Astrocyte (in vitro differentiated cells and primary cell): ENCODE results near the gene AKT3. TPM values are rescaled to one million over a fixed set of nuclear protein-coding genes. Genes with fewer than 3 reads are reported as not detected.
A peak's percentile ranks its signal among the peaks of the same experiment; 100 is the strongest.

Experiments used
- DNase-seq: peaks from one replicate; pipeline ENCODE4 v3.0.0-alpha.2; 2010; ENCODE audit warnings: low read depth
- FAIRE-seq: peaks from 2 replicates; lab custom pipeline; 2011; peaks lifted over from hg19 to GRCh38; lab: Jason Lieb, UNC
- H2AFZ ChIP-seq: 2 replicates; pipeline ENCODE4 v1.6.0; 2012; ENCODE audit warnings: low read depth, low read length, inconsistent platforms
- H3K27ac ChIP-seq: 2 replicates; pipeline ENCODE4 v1.5.1; 2011; ENCODE audit warnings: low read depth, low read length, inconsistent platforms
- H3K27me3 ChIP-seq: 2 replicates; pipeline ENCODE4 v1.6.0; 2011; ENCODE audit warnings: low read length, inconsistent platforms; ENCODE audit not compliant: insufficient read depth
- H3K36me3 ChIP-seq: 2 replicates; pipeline ENCODE4 v1.5.1; 2011; ENCODE audit warnings: low read length, inconsistent platforms; ENCODE audit not compliant: insufficient read depth
- H3K4me1 ChIP-seq: 2 replicates; pipeline ENCODE4 v1.5.1; 2011; ENCODE audit warnings: low read length, inconsistent platforms; ENCODE audit not compliant: insufficient read depth
- H3K4me2 ChIP-seq: 2 replicates; pipeline ENCODE4 v1.6.0; 2012; ENCODE audit warnings: low read length, inconsistent platforms
- H3K4me3 ChIP-seq: 2 replicates; pipeline ENCODE4 v1.5.1; 2011; ENCODE audit warnings: low read depth, mild to moderate bottlenecking, low read length, inconsistent platforms; ENCODE audit not compliant: insufficient read depth
- H3K79me2 ChIP-seq: 2 replicates; pipeline ENCODE4 v1.6.0; 2012; ENCODE audit warnings: mild to moderate bottlenecking, low read length, inconsistent platforms; ENCODE audit not compliant: insufficient read depth
- H3K9ac ChIP-seq: 2 replicates; pipeline ENCODE4 v1.6.0; 2012; ENCODE audit warnings: mild to moderate bottlenecking, low read length, inconsistent platforms
- H3K9me3 ChIP-seq: 2 replicates; pipeline ENCODE4 v1.5.1; 2012; ENCODE audit warnings: low read depth, mild to moderate bottlenecking, low read length, inconsistent platforms; ENCODE audit not compliant: insufficient read depth
- H4K20me1 ChIP-seq: 2 replicates; pipeline ENCODE4 v1.6.0; 2012; ENCODE audit warnings: low read length, inconsistent platforms; ENCODE audit not compliant: insufficient read depth
- H3K27ac Mint-ChIP-seq: one replicate; pipeline ENCODE4 v1.8.0; 2021; ENCODE audit warnings: mild to moderate bottlenecking, mixed read lengths; ENCODE audit not compliant: unreplicated experiment
- H3K27me3 Mint-ChIP-seq: one replicate; pipeline ENCODE4 v1.8.0; 2021; ENCODE audit warnings: low read depth, mixed read lengths; ENCODE audit not compliant: unreplicated experiment
- H3K36me3 Mint-ChIP-seq: one replicate; pipeline ENCODE4 v1.8.0; 2021; ENCODE audit warnings: low read depth, mixed read lengths; ENCODE audit not compliant: unreplicated experiment
- H3K4me1 Mint-ChIP-seq: one replicate; pipeline ENCODE4 v1.8.0; 2021; ENCODE audit warnings: low read depth, mixed read lengths; ENCODE audit not compliant: unreplicated experiment
- H3K4me3 Mint-ChIP-seq: one replicate; pipeline ENCODE4 v1.8.0; 2021; ENCODE audit warnings: mild to moderate bottlenecking, moderate library complexity, mixed read lengths; ENCODE audit not compliant: unreplicated experiment
- H3K9me3 Mint-ChIP-seq: one replicate; pipeline ENCODE4 v1.8.0; 2021; ENCODE audit warnings: mild to moderate bottlenecking, mixed read lengths; ENCODE audit not compliant: unreplicated experiment
- EZH2 ChIP-seq: IDR thresholded peaks from 2 replicates; pipeline ENCODE4 v1.6.1; 2012; ENCODE audit warnings: mild to moderate bottlenecking, low read length, inconsistent platforms; ENCODE audit not compliant: insufficient read depth
- total RNA-seq: library from RNA; stranded (reverse); gene quantifications from 2 replicates; pipeline ENCODE4 v1.2.1, GENCODE V29; 2021
- TF ChIP-seq, protein P1 (sequence below): IDR thresholded peaks from 2 replicates; pipeline ENCODE4 v1.5.1; 2011; ENCODE audit warnings: low read depth, mild to moderate bottlenecking, inconsistent platforms, low read length, moderate library complexity; ENCODE audit not compliant: insufficient read depth

The AKT3 gene
- total RNA-seq, 1 donor from 2014 or later: 64.5 TPM

DNA sequence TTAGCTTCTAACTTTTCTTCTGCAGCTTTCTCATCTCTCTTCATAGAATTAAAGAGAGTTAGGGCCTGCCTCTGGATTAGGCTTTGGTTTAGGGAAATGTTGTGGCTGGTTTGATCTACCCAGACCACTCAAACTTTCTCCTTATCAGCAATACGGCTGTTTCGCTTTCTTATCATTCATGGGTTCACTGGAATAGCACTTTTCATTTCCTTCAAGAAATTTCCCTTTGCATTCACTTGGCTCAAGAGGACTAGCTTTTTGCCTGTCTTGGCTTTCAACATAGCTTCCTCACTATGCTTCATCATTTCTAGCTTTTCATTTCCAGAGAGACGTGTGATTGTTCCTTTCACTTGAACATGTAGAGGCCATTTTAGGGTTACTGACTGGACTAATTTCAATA lies 59.6 kb downstream of the AKT3 start:
- TF ChIP-seq, protein P1, sequence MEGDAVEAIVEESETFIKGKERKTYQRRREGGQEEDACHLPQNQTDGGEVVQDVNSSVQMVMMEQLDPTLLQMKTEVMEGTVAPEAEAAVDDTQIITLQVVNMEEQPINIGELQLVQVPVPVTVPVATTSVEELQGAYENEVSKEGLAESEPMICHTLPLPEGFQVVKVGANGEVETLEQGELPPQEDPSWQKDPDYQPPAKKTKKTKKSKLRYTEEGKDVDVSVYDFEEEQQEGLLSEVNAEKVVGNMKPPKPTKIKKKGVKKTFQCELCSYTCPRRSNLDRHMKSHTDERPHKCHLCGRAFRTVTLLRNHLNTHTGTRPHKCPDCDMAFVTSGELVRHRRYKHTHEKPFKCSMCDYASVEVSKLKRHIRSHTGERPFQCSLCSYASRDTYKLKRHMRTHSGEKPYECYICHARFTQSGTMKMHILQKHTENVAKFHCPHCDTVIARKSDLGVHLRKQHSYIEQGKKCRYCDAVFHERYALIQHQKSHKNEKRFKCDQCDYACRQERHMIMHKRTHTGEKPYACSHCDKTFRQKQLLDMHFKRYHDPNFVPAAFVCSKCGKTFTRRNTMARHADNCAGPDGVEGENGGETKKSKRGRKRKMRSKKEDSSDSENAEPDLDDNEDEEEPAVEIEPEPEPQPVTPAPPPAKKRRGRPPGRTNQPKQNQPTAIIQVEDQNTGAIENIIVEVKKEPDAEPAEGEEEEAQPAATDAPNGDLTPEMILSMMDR: no peak
- TF ChIP-seq EZH2: no peak
- Mint-ChIP-seq H3K36me3 (peaks cover 3% of the 10 kb centered on the region), H3K9me3 (peaks cover 2% of the 10 kb centered on the region), H3K4me1 (peaks cover 39% of the 10 kb centered on the region), H3K27me3 (no peaks in the 10 kb centered on the region), H3K4me3 (no peak overlapping the region), H3K27ac (no peak overlapping the region)
- Histone ChIP-seq H3K4me3 (no peak overlapping the region), H3K27me3 (no peaks in the 10 kb centered on the region), H3K4me1 (no peaks in the 10 kb centered on the region), H4K20me1 (peaks cover 16% of the 10 kb centered on the region), H3K9ac (no peak overlapping the region), H3K9me3 (no peaks in the 10 kb centered on the region), H2AFZ (no peak overlapping the region), H3K27ac (no peak overlapping the region), H3K4me2 (no peak overlapping the region), H3K79me2 (peaks cover 52% of the 10 kb centered on the region), H3K36me3 (no peaks in the 10 kb centered on the region)
- no peak for DNase-seq
- no peak for FAIRE-seq

DNA sequence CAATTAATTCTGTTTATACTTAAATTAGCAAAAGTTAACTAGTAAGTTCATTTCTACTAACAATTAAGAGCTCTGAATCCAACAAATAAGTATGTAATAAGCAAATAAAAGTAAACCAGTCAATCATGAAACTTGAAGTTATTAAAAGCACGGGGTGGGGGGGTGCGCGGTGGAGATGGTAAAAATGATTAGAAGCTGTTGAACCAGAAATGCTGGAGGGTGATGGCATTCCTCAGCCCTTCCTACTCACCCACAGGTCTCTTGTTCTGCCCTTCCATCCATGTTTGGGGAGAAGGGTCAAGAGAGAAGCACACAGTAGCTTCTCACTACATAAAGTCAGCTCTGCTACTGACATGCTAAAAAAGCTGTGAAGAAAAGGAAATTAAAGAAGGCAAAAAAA lies 63.5 kb downstream of the AKT3 start:
- Mint-ChIP-seq H3K9me3 (peaks cover 2% of the 10 kb centered on the region), H3K27me3 (no peaks in the 10 kb centered on the region), H3K4me1 (peaks cover 32% of the 10 kb centered on the region), H3K27ac (peak overlapping the region; percentile 48), H3K4me3 (peak overlapping the region; percentile 51), H3K36me3 (peaks cover 3% of the 10 kb centered on the region)
- peaks cover 36% of the 10 kb centered on the region for H3K79me2 ChIP-seq
- no peak for DNase-seq
- no peak overlapping the region for H3K9ac ChIP-seq
- peaks cover 18% of the 10 kb centered on the region for H4K20me1 ChIP-seq
- no peak overlapping the region for H3K4me2 ChIP-seq
- FAIRE-seq: no peak
- H3K4me1 ChIP-seq: no peaks in the 10 kb centered on the region
- TF ChIP-seq, protein P1: no peak
- no peak for TF ChIP-seq EZH2
- no peaks in the 10 kb centered on the region for H3K9me3 ChIP-seq
- H2AFZ ChIP-seq: no peak overlapping the region
- no peaks in the 10 kb centered on the region for H3K36me3 ChIP-seq
- no peaks in the 10 kb centered on the region for H3K27me3 ChIP-seq
- H3K4me3 ChIP-seq: no peak overlapping the region
- no peak overlapping the region for H3K27ac ChIP-seq

DNA sequence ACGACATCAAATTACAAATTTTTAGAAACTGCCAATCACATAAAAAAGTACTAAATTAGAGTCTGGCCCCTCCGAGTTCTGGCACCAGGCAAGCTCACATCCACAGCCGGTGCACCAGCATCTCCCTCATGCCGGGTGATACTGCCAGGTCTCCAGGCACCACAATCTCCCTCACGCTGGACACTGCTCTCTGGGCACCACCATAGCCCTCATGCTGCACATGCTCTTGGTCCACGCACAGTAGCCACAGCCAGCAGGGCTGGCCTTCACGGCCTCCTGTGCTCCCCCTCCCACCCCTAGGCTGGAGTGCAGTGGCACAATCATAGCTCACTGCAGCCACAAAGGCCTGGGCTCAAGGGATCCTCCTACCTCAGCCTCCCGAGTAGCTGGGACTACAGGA lies 65.5 kb downstream of the AKT3 start:
- Histone ChIP-seq H3K27ac (no peak overlapping the region), H4K20me1 (peaks cover 18% of the 10 kb centered on the region), H3K4me1 (no peaks in the 10 kb centered on the region), H2AFZ (no peak overlapping the region), H3K9me3 (no peaks in the 10 kb centered on the region), H3K36me3 (no peaks in the 10 kb centered on the region), H3K4me3 (no peak overlapping the region), H3K9ac (no peak overlapping the region), H3K27me3 (no peaks in the 10 kb centered on the region), H3K79me2 (peaks cover 25% of the 10 kb centered on the region), H3K4me2 (no peak overlapping the region)
- DNase-seq: no peak
- no peak for TF ChIP-seq EZH2
- TF ChIP-seq, protein P1: no peak
- no peak for FAIRE-seq
- peaks cover 2% of the 10 kb centered on the region for H3K9me3 Mint-ChIP-seq
- H3K4me3 Mint-ChIP-seq: no peak overlapping the region
- H3K27me3 Mint-ChIP-seq: no peaks in the 10 kb centered on the region
- H3K36me3 Mint-ChIP-seq: peaks cover 3% of the 10 kb centered on the region
- no peak overlapping the region for H3K27ac Mint-ChIP-seq
- peaks cover 24% of the 10 kb centered on the region for H3K4me1 Mint-ChIP-seq
